Psoas muscle (tissue), 8 donors: ENCODE data around the gene LPP. TPM values are rescaled to one million over a fixed set of nuclear protein-coding genes. Genes with fewer than 3 reads are reported as not detected.

Experiments used
- ATAC-seq, 4 donors: fragments of 200-7000 bp; cut with Tn5 transposase; one replicate each; pipeline ENCODE4 v1.9.1; 2020; ENCODE audit warnings: moderate library complexity in 3 of 4, mild to moderate bottlenecking in 2 of 4
- DNase-seq, 2 donors: peaks; one replicate each; pipeline ENCODE4 v3.0.0-alpha.2; 2020
- H3K27ac ChIP-seq: fragments of 200-600 bp; one replicate; pipeline ENCODE4 v1.8.0; 2022
- H3K27me3 ChIP-seq, 3 donors: fragments of 200-600 bp in 1 of 3; one replicate each; pipeline versions ENCODE4 v1.6.1 to v1.8.0; 2013 to 2022; ENCODE audit warnings: low read length in 2 of 3, mild to moderate bottlenecking in 2 of 3, moderate library complexity in 1 of 3; ENCODE audit not compliant: insufficient read depth in 3 of 3
- H3K36me3 ChIP-seq, 2 donors: fragments of 200-600 bp in 1 of 2; one replicate each; pipeline versions ENCODE4 v1.6.1 to v1.8.0; 2013 to 2022; ENCODE audit warnings: low read depth in 1 of 2, mild to moderate bottlenecking in 1 of 2, moderate library complexity in 1 of 2; ENCODE audit not compliant: insufficient read depth in 1 of 2
- H3K4me1 ChIP-seq: fragments of 200-600 bp; one replicate; pipeline ENCODE4 v1.8.0; 2022
- H3K4me3 ChIP-seq: fragments of 200-600 bp; one replicate; pipeline ENCODE4 v1.8.0; 2022; ENCODE audit warnings: mild to moderate bottlenecking
- H3K9me3 ChIP-seq: fragments of 200-600 bp; one replicate; pipeline ENCODE4 v1.8.0; 2022
- CTCF ChIP-seq: fragments of 200-600 bp; IDR thresholded peaks from one replicate; pipeline ENCODE4 v1.8.0; 2022; ENCODE audit warnings: antibody characterized with exemption
- whole genome bisulfite sequencing, 3 donors: extraction: QIAGEN DNeasy Blood & Tissue Kit; methylation state at CpG; one replicate each; pipeline versions ENCODE4 v1.1.6 to v1.1.7; 2013; 5-methylcytosine and 5-hydroxymethylcytosine counted together
- intact Hi-C, 2 donors: fragments of 100-400 bp; cut with DNase I; formaldehyde crosslinking; loops; one replicate each; pipeline versions ENCODE4 v1.11.0 to v1.14.2; 2022
- polyA plus RNA-seq, 3 donors: library from polyadenylated mRNA; stranded (reverse); fragments of 200-250 nt; gene quantifications; one replicate each; pipeline ENCODE4 v1.2.3, GENCODE V29; 2013
- total RNA-seq, 4 donors: library from RNA; stranded (reverse); fragmentation: NEBNext Ultra II Directional in 2 of 4; extraction: Animal tissue kit (Norgen Biotek cat#: 25700) in 2 of 4; gene quantifications; one replicate each; pipeline versions ENCODE4 v1.2.1 to v1.2.4, GENCODE V29; 2021 to 2023
- donor health status: healthy with polysubstance abuse.
- donor health status: DM: no; HTN: no; CAD: no; lungs with moderate emphysema.
- donor health status: Bipolar disorder and iron deficiency.
- donor health status: healthy.
- donor health status: DM: yes; HTN: yes; CAD: no.
- donor health status: DM: no; HTN: no; CAD: no.
- donor health status: DM: no; HTN: no; CAD: no.
- donor health status: DM: yes; HTN: yes; CAD: no.

LPP gene
- total and polyA plus RNA-seq, 7 donors = 2.6 to 80.3 (median 42.8) TPM

DNA sequence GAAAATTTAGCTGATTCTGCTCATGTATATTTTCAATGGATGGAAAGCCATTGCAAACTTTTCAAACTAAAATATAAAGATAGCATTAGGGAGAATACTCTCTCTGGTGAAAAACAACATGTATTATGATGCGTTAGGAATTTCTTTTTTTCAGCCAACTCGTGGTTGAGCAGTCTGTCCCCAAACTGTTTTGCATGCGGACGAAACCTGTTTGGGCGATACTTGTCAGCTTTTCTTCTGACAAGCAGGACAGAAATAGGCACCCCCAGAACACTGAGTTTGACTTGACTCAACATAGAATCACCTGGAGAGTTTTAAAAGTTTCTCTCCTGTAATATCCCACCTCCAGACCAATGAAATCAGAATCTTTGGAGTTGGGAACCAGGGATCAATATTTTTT is 600.3 kb downstream of the LPP start:
- intact Hi-C loops = no loop called here
- ATAC-seq = no peak
- WGBS, 3 donors = 92 to 94% (median 92%) methylated on average over 5 of the region's 5 CpGs
- DNase-seq = no peak
- H3K9me3 ChIP-seq = no peaks in the 10 kb centered on the region
- H3K27me3 ChIP-seq = no peaks in the 10 kb centered on the region
- no peaks in the 10 kb centered on the region for H3K36me3 ChIP-seq
- no peak overlapping the region for H3K4me3 ChIP-seq
- no peak for TF ChIP-seq CTCF
- no peak overlapping the region for H3K27ac ChIP-seq
- peaks cover 3% of the 10 kb centered on the region for H3K4me1 ChIP-seq

- intact Hi-C loops = no loop called here
- DNase-seq (no peak), ATAC-seq (no peak)
- H3K4me3 ChIP-seq = no peak overlapping the region
- TF ChIP-seq CTCF = no peak
- no peaks in the 10 kb centered on the region for H3K36me3 ChIP-seq
- no peaks in the 10 kb centered on the region for H3K9me3 ChIP-seq
- H3K4me1 ChIP-seq = peaks cover 9% of the 10 kb centered on the region
- WGBS, 3 donors = 54 to 89% (median 81%) methylated on average over 3 of the region's 3 CpGs
- no peak overlapping the region for H3K27ac ChIP-seq
- H3K27me3 ChIP-seq = no peaks in the 10 kb centered on the region
Measured at GRCh38 chr3:188756241-188756640, 602.3 kb downstream of the LPP start.

GRCh38 chr3:188759336-188760005 is 605.5 kb downstream of the LPP start:
- H3K27me3 ChIP-seq = no peaks in the 10 kb centered on the region
- H3K4me1 ChIP-seq = peaks cover 25% of the 10 kb centered on the region
- DNase-seq = no peak
- TF ChIP-seq CTCF = no peak
- peak in 2 of 4 donors; percentile 69 to 70 for ATAC-seq
- H3K36me3 ChIP-seq = no peaks in the 10 kb centered on the region
- intact Hi-C loops = no loop called here
- peak overlapping the region; percentile 31 for H3K27ac ChIP-seq
- no peak overlapping the region for H3K4me3 ChIP-seq
- WGBS, 3 donors = 87 to 95% (median 93%) methylated on average over 5 of the region's 5 CpGs
- no peaks in the 10 kb centered on the region for H3K9me3 ChIP-seq

DNA sequence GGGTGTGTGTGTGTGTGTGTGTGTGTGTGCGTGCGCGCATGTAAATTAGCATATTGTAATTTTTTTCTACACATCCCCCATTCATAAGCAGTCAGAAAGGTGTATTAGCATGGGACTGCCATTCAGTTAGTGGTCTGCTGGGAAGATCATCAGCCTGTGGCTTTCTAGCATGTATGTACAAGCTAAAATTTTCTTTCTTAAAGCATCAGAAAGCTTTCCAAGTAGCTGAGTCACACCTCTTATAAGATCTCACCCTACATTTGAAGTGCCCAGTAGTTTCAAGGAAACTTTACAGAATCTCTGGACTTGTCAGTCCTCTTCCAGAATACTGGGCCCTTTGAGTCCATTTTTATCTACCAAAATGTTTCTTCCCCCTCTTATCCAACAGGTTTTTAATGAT is 606.5 kb downstream of the LPP start:
- Histone ChIP-seq H3K9me3 (no peaks in the 10 kb centered on the region), H3K27me3 (no peaks in the 10 kb centered on the region), H3K27ac (peak overlapping the region; percentile 15), H3K36me3 (no peaks in the 10 kb centered on the region), H3K4me1 (peaks cover 29% of the 10 kb centered on the region), H3K4me3 (no peak overlapping the region)
- TF ChIP-seq CTCF = no peak
- 64 to 82% (median 75%) methylated on average over 3 of the region's 3 CpGs for WGBS, 3 donors
- intact Hi-C loops = no loop called here
- ATAC-seq = no peak
- no peak for DNase-seq

DNA sequence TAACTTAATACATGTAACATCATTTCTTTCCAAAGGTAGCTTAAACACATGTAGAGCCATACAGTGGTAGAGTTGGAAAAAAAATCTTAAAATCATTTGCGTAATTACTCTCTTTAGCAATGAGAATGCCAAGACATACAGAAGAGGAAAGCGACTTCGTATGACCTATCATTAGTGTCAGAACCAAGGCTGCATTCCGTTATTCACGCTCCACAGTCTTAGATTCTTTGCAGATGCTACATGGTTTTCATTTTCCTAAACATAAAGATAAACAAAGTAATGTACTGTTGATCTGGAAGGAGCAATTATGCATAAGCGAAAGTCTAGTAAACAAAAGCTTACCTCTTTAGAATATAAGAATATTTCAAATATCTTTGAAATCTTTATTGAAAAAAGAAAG is 607.5 kb downstream of the LPP start:
- WGBS, 3 donors = 66 to 86% (median 75%) methylated on average over 6 of the region's 6 CpGs
- no peak for TF ChIP-seq CTCF
- H3K4me3 ChIP-seq = no peak overlapping the region
- peak overlapping the region; percentile 36 for H3K27ac ChIP-seq
- ATAC-seq (no peak), DNase-seq (no peak)
- H3K27me3 ChIP-seq = no peaks in the 10 kb centered on the region
- no peaks in the 10 kb centered on the region for H3K9me3 ChIP-seq
- H3K4me1 ChIP-seq = peaks cover 33% of the 10 kb centered on the region
- intact Hi-C loops = no loop called here
- no peaks in the 10 kb centered on the region for H3K36me3 ChIP-seq
